Activated T-cell treated with anti-CD3 and anti-CD28 coated beads, Interleukin-2, amount 50 U/mL, for 1 hour (primary cell): Measurements from ENCODE around the gene CNTROB.
"Not testable (repeated sequence)": the region's sequence is repeated elsewhere in the genome, so short reads cannot be mapped to it uniquely, and the experiment has no call there.

ENCODE experiments used
- DNase-seq: peaks from one replicate; pipeline ENCODE4 v3.0.0-alpha.2; 2020

CNTROB gene

GRCh38 chr17:7947651-7948050 lies 15.6 kb downstream of the CNTROB start:
- no peak for DNase-seq

GRCh38 chr17:7950578-7950977 lies 18.6 kb downstream of the CNTROB start:
- DNase-seq = no peak

- no peak for DNase-seq
Observed at GRCh38 chr17:7951143-7951792, 19.3 kb downstream of the CNTROB start.

GRCh38 chr17:7953266-7953665 lies 21.3 kb downstream of the CNTROB start:
- not testable (repeated sequence) for DNase-seq

- DNase-seq = no peak
Observed at GRCh38 chr17:7955414-7956227, 23.6 kb downstream of the CNTROB start.

- DNase-seq = no peak
Observed at GRCh38 chr17:7956228-7956965, 24.4 kb downstream of the CNTROB start.

GRCh38 chr17:7959503-7960253 lies 27.7 kb downstream of the CNTROB start:
- no peak for DNase-seq

GRCh38 chr17:7961421-7961820 lies 29.4 kb downstream of the CNTROB start:
- DNase-seq = no peak

- no peak for DNase-seq
Observed at GRCh38 chr17:7967751-7968150, 35.7 kb downstream of the CNTROB start.

GRCh38 chr17:7969433-7969832 lies 37.4 kb downstream of the CNTROB start:
- DNase-seq = no peak

- no peak for DNase-seq
Observed at GRCh38 chr17:7971651-7972050, 39.6 kb downstream of the CNTROB start.

- no peak for DNase-seq
Observed at GRCh38 chr17:7972131-7972785, 40.3 kb downstream of the CNTROB start.

GRCh38 chr17:7974638-7975131 lies 42.7 kb downstream of the CNTROB start:
- no peak for DNase-seq

- no peak for DNase-seq
Observed at GRCh38 chr17:7977039-7977438, 45.0 kb downstream of the CNTROB start.

GRCh38 chr17:7977805-7978204 lies 45.8 kb downstream of the CNTROB start:
- no peak for DNase-seq

- no peak for DNase-seq
Observed at GRCh38 chr17:7982173-7982572, 50.2 kb downstream of the CNTROB start.

- no peak for DNase-seq
Observed at GRCh38 chr17:7982666-7983065, 50.7 kb downstream of the CNTROB start.

- DNase-seq = no peak
Observed at GRCh38 chr17:7984904-7985303, 52.9 kb downstream of the CNTROB start.

- no peak for DNase-seq
Observed at GRCh38 chr17:7987112-7987893, 55.3 kb downstream of the CNTROB start.

GRCh38 chr17:7988750-7989178 lies 56.8 kb downstream of the CNTROB start:
- no peak for DNase-seq
